NCI-H1092 treated with DMSO at 0.1 percent for 48 hours (cell line): ENCODE measurements around the gene RNU1-2.
"Not testable (repeated sequence)": the region's sequence is repeated elsewhere in the genome, so short reads cannot be mapped to it uniquely, and the experiment has no call there.

Experiments
- DNase-seq: peaks from one replicate; lab custom pipeline; 2025; lab: John Stamatoyannopoulos, UW

The RNU1-2 gene

DNA sequence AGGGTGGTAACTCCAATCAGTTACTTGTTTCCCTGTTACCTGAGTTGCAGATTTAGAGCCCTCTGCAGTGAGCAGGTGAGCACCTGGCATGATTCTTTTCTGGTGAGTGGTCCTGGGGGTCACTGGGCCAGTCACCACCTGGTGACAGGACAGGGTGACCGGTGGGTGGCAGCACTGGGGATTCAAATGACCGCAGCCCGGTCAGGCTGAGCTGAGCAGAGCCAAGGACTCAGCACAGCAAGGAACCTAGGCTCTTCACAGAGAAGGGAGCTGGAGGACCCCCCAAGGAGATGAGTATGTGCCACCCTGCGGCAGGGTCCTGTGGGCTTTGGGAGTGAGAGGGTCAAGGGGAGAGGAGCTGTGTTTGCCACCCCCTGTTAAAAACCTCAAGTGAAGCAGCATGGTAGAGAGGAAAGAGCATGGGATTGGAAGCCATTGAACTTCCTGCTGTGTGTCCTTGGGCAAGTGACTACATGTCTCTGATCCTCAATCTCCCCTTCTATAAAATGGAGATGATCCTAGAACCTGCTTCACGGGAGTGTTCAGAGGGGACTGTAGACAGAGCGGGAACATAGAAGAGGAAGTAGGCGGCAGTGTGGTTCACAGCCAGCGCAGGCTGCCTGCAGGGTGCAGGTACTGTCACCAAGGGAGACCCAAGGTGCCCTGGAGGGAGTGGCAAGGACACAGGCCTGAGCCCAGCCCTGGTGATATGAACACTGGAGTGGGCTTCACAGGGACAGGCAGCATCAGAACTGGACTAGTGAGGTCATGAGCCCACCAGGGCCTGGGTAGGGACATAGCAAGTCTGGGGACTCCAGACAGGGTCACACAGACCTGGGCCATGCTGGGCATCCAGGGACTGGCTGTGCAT is 16.3 kb downstream of the RNU1-2 start:
- DNase-seq = not testable (repeated sequence)

DNA sequence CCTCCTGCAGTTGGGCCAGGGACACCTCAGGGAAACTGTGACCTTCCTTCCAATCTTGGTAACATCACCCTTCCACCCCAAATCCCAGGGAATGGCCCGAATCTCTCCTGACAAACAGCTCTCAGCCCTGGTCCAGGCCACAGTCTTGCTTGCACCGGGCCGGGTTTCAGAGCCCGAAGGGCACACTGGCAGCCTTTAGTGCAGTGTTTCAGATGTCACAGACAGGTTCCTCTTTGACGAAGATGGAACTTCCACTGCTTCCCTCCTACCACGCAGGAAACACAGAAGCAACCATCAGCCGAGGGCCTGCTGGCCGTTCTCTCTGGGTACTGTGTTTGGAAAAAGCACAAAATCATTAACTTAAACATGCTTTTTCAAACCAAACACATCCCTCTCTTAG is 17.0 kb downstream of the RNU1-2 start:
- not testable (repeated sequence) for DNase-seq

DNA sequence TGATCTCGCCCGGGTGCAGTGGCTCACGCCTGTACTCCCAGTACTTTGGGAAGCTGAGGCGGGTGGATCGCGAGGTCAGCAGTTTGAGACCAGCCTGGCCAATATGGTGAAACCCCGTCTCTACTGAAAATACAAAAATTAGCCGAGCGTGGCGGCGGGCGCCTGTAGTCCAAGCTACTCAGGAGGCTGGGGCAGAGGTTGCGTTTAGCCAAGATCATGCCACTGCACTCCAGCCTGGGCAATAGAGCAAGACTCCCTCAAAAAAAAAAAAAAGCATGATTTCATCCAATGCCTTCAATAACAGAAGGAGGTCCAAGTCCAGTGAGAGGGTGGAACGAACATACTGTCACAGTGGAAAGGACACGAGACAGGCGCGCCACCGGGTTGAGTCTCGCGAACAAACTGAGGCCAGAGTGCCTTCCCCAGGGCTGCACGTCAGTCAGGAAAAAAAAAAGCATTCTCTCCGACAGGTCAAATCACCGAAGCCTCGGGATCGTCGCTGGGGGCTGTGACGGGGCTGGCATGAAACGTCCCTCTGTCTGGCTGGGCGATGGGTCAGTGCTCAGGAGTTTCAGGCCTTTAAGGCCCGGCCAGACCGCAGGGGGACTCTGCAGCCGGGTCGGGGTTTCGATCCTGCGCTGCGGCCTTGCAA is 17.5 kb downstream of the RNU1-2 start:
- DNase-seq = no peak

DNA sequence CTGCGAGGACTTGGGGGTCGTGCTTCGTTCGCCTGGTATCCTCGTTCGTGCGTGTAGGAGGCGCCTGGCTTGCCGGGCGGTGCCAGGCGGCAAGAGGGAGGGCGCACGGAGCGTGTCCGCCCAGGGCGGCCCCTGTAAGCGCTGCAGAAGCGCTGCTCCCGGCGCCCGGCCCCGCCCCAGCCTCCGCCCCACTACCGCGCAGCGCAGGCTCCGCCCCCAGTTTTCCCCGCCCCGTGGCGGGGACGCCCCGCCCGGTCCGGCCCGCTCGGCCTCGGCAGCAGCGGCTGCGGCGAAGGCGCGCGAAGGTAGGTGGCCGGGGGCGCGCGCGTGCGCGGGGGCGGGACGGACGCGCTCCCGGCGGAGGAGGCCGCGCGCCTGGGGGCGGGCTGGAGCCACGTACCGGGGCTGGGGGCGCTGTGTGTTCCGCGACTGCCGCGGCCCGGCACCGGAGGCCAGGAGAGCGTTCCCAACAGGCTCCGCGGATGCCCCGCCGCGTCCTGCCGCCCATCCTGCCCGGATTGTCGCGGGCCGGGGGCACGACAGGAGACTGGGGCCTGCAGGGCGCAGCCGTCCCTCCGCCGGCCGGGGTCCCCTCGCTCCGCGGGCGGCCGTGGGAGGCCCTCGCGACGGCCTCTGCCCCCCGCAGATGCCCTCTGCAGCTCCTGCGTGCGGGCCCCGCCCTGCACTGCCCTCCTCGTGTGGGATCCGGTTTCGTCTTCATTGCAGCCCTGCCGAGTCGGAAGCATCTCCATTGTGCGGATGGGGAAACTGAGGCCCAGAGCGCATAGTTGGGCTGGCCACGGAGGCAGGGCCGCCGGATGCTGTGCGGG is 18.3 kb downstream of the RNU1-2 start:
- DNase-seq = peak; percentile 95

DNA sequence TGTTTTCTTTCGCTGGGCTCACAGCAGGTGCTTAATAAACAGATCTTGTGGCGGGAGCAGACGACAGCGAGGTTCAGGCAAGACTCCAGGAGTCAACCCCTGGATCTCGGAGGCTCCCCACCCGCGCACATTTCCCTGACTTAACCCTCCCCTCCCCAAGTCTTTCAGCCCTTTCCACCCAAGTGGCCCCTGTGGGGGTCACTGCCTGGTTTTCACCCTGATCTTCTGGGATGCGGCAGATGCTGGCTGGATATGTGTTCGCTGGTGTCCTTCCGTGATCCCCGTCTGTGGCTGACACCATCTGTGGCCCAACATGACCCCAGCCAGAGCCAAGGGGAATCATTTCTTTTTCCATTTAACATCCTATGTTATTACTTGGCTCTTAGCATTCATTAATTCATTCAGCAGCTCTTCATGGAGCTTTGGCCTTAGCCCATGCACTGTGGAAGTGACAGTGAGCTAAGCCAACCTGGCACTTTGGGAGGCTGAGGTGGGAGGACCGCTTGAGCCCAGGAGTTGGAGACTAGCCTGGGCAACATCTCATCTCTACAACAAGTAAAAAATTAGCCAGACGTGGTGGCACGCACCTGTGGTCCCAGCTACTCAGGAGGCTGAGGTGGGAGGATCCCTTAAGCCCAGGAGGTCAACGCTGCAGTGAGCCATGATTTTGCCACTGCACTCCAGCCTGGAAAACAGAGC is 19.3 kb downstream of the RNU1-2 start:
- DNase-seq = peak; percentile 25

DNA sequence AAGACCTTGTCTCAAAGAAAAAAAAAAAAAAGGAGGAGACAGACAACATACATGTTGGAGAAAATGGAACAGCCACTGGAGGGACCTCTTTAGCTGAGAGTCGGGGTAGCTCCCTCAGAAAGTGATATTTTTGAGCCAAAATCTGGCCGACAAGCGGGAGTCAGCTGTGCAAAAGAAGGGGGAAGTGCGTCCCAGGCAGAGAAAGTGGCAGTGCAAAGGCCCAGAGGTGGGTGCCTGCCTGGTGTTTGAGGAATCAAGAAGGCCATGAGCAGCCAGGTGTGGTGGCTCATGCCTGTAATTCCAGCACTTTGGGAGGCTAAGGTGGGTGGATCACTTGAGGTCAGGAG is 19.8 kb downstream of the RNU1-2 start:
- DNase-seq = no peak

DNA sequence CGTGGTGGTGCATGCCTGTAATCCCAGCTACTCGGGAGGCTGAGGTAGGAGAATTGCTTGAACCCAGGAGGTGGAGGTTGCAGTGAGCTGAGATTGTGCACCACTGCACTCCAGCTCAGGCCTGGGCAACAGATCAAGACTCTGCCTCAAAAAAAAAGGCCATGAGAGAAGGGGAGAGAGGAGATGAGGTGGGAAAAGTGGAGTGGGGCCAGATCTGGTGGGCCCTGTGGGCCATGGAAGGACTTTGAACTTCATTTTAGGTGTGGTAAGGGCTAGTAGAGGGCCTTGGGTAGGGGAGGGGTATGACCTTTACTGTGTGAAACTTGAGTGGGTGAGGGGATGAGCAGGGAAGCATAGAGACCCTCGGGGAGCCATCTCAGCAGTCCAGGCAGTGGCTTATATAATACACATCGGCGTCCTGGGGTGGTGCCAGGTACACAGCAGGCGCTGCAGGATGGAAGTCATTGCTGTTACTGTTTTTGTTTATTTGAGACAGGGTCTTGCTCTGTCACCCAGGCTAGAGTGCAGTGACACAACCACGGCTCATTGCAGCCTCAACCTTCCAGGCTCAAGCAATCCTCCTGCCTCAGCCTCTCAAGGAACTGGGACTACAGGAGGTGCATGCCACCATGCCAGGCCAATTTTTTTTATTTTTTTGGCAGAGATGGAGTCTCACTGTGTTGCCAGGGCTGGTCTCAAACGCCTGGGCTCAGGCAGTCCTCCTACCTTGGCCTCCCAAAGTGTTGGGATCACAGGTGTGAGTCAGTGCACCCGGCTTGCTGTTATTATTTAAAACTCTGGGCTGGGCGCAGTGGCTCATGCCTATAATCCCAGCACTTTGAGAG is 20.5 kb downstream of the RNU1-2 start:
- DNase-seq = not testable (repeated sequence)

DNA sequence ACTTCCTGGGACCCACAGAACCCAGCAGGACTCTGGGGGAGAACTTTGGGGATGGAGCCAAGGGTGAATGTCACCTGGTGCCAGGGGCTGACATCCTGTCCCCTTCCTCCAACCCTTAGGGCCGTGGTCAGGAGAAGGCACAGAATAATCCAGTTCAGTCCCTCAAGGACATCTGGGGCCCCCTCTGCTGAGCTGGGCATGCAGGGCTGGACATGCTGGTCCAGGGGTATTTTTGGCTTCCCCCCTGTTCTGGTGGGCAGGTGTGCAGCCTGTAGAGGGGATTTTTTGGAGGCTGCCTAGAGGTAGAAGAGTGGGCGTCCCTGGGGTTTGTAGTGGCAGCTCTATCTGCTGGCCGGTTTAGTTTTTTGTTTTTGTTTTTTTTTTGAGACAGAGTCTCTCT is 22.6 kb downstream of the RNU1-2 start:
- no peak for DNase-seq

DNA sequence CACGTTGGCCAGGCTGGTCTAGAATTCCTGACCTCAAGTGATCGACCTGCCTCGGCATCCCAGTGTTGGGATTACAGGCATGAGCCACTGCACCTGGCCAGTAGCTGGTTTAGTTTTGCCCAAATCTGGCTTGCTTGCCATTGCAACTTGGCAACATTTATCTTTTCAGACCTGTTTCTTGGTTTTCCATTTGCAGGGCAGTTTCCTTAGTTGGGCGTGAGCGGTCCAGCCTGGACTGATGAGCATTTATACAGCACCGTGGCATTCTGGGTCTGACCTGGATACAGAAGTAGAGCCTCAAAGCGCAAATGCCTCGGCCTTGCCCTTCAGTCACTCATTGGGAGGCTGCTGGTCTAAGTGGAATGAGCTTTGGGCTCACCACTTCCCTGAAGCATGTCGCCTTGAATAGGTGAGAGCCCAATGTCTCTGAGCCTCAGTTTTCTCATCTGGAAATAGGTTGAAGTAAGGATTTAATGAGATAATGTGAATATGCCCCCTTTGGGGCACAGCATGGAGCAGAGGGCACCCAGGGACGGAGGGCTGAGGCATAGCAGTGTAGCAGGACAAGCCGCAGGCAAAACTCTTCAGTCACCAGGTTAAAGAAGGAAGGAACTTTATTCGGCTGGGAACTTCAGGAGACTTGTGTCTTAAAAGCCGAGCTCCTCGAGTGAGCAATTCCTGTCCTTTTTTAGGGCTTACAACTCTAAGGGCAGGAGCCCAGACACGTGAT is 23.3 kb downstream of the RNU1-2 start:
- DNase-seq = not testable (repeated sequence)

DNA sequence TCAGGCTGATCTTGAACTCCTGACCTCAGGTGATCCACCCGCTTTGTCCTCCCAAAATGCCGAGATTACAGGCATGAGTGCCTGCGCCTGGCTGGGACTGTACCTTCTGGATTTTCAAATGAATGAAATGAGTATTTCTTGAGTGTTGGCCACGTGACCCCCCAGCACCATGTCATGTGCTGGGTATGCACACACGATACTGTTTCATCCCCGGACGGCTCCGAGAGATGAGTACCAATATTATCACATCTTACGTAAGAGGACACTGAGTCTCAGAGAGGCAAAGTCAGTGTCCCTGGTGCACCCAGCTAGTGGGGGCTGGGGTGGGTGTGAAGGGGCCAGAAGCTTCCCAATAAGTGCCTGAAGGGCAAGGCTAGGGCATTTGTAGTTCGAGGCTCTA is 25.2 kb downstream of the RNU1-2 start:
- DNase-seq = no peak

DNA sequence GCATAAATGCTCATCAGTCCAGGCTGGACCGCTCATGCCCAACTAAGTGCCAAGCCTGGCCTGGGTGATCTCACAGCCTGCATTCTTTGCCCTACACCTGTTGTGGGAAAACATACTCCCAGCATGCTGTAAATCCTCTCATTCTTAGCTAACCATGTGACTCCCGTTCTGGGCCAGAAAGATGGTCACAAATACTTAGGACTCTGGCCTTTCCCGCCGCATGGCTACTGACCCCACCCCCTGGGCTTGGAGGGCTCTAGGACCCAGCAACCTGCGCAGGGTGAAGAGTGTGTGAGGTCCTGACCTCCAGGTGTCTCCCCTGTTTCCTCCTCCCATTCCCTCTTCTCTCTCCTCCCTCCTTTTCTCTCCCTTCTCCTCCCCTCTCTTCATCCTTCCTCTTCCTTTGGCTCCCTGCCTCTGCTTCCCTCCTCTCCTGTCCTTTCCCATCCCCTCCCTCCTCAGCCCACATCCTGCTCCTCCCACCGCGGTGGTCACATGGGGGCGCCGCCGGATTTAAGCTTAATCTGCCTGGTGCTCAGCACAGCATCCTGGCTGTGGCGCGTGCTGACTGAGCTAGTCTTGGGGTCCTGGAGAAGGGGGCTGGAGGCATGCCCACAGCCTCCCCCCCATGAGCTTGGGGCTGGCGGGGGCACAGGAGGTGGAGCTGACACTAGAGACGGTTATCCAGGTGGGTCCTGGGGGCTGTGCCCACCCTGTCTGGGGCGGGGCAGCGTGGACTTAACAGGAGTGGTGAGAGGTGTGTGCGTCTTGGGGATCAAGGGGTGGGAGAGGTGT is 25.8 kb downstream of the RNU1-2 start, which contains the start of gene CROCC:
CROCC (plus strand) TSS at position 541 of the 795 bp plus-strand sequence; CDS start at position 629, 88 bp downstream.
- DNase-seq = peak; percentile 61

DNA sequence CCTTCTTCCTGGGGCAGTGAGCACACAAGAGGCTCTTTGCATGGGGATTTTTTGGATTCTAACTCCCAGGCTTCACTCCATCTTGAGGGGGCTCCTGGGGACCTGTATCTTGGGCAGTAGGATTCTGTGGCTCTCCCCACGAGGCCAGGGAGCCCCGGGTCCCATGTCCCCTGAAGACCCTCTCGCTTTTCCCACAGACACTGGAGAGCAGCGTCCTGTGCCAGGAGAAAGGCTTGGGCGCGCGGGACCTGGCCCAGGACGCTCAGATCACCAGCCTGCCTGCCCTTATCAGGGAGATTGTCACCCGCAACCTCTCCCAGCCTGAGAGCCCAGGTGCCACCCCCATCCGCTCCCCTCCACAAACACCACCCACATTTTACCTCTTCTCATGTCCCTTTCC is 26.7 kb downstream of the RNU1-2 start:
- DNase-seq = no peak

DNA sequence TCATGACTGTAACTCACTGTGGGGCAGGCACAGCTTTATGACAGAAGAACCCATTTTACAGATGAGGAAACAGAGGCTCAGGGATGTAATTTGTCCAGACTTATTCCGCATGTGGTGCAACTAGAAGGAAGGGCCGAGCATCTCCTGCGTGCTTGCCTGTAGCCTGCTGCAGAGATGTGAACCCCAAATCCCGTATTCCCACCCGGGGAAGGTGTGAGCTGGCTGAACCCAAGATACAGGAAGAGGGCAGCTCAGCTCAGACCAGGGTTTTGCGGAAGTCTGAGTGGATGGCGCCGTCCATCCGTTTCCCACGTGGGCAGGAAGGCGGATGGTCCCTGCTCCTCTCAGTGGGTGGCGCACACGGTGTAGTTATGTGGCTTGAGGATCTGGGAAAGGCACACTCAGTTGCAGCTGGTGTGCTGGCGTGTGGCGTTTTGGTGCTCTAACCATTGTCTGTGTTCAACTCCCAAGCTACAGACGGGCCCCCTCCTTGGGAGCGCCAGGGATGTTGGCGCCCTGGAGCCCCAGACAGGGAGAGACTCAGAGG is 27.2 kb downstream of the RNU1-2 start:
- DNase-seq = no peak

DNA sequence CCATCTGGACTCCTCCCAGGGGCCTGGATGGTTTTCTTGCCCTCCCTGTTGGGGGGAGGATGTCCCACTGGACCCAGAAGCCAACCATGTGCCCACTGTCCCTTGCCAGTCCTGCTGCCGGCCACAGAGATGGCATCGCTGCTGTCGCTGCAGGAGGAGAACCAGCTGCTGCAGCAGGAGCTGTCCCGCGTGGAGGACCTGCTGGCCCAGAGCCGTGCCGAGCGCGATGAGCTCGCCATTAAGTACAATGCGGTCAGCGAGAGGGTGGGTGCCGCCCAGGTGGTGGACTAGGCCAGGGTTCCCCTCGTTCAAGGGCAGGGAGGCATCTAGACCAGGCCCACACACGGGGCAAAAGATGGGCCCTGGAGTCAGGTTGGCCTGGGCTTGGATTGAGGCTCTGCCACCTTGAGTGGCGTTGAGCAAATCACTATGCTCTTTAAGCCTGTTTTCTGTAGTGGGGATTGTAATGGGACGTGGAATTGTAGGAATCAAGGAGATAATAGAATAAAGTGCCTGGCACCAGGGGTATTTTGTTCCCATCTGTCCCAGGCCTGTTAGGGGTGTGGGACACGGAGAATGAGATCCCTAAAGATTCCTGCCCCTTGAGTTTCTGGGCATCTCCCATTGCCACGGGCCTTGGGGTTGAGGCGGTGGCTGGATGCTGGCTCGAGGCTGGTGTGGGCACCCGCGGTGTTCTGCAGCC is 28.6 kb downstream of the RNU1-2 start:
- no peak for DNase-seq

DNA sequence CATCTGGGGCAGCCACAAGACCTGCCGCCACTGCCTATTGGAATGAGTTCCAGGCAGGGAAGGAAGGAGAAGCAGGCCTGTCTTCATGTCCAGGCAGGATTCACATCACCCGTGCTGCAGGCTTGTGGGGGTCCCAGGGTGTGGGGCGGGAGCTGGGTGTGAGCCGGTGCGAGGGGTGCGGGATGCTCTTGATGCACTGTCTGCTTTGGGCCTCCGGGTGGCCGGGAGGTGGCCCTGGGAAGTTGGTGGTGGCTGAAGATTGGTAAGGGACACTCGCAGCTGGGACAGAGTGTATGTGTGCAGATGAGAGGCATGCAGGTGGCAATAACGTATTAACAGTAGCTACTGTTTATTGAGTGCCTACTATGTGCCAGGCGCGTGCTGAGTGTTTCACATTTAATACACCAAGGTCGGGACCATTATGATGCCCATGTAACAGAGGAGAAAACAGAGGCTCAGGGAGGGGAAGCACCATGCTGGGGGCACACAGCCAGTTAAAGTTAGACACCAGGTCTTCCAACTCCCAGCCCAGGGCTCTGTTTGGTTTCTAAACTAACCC is 29.2 kb downstream of the RNU1-2 start:
- DNase-seq = no peak

DNA sequence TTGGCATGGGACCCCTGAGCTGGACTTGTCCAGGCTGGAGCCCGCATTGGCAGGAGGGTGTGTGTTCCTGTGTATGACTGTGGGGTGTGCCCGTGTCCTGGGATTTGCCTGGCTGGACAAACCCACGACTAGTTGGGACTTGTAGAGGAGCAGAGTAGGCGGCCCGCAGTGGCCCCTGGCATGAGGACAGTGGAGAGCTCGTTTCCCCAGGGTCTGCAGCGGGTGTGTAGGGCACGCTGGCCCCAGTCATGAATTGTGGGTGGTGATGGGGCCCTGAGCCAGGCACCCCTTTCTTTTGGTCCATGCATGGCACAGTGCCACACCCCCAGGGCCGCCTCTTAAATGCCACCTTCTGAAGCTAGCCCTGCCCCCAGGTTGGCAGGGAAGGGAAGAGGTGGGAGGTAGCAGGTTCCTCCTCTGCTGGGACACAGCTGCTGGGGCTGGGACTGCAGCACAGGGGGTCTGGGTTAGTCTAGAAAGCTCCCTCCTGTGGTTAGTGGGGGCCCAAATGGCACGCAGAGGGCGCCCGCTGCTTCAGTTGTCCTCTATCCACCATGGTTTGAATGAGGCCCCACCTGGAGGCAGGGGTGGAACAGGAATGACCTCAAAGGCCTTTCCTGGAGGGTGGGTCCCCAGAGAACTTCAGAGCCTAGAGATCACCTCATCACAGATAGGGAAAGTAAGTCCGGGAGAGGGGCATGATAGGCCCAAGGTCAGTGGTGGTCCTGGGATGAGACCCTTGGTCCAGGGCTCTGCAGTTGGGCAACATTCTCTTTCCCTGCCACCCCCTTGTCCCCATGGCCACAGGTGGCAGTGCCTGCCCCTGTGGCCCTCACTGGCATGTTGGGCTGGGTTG is 30.1 kb downstream of the RNU1-2 start:
- no peak for DNase-seq

DNA sequence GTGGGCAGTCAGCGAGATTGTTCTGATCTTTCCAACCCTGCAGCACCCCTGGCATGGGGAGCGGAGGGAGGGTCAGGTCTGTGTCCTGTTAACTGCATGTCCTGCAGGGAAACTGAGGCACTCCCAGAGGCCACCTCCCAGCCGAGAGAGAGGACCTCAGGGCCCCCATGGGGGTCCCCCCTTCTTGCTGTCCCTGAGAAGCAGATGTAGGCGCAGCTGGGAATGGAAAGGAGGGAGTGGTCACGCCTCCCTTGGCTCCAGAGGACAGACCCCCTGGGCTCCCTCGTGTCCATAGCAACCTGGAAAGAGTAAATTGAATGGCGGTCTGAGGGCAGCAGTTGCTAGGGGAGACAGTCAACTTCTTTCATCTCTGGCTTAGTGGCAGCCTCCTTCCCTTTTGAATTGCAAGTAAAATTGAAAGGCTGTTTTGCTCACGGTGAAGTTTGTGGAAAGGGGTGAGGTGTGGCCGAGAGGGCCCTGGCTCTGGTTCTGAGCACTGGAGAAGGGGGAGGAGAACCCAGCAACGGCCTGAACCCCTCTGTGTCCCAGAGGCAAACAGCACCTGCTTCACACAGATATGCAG is 30.8 kb downstream of the RNU1-2 start:
- peak; percentile 91 for DNase-seq
